Left kidney (tissue), 2 donors: ENCODE measurements around the gene ZNF575. TPM values are rescaled to one million over a fixed set of nuclear protein-coding genes. Genes with fewer than 3 reads are reported as not detected.
"Not testable (repeated sequence)": the region's sequence is repeated elsewhere in the genome, so short reads cannot be mapped to it uniquely, and the experiment has no call there.

ENCODE experiments used
- DNase-seq: peaks from one replicate; pipeline ENCODE4 v3.0.0-alpha.2; 2013
- polyA plus RNA-seq: library from polyadenylated mRNA; unstranded; fragments of 120-200 nt; gene quantifications from one replicate; pipeline ENCODE4 v1.2.1, GENCODE V29; 2013; ENCODE audit not compliant: insufficient read length

Gene ZNF575
- polyA plus RNA-seq, 1 donor = 1.6 TPM

DNA sequence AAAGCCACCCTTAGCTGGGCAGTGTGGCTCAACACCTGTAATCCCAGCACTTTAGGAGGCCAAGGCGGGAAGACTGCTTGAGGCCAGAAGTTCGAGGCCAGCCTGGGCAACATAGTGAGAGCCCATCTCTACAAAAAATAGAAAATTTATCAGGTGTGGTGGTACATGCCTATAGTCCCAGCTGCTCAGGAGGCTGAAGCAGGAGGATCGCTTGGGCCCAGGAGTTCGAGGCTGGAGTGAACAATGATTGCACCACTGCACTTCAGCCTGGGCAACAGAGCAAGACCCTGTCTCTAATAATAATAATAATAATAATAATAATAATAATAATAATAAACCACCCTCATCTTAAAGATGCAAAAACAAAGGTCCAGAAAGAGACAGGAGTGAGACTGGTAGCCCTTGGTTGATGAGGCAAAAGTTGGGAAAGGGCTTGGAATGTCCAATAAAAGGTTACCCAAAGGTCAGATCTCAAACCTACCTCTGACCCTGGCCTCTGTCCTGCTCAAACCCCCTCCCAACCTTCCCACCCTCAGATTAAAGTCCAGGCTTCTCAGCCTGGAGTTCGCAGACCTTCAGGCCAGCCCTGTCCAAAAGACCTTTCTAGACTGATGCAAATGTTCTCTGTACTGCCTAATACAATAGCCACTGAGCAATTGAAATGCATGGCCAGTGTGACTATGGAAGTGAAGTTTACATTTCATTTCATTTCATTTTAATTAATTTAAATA is 9.1 kb downstream of the ZNF575 start:
- DNase-seq = no peak

DNA sequence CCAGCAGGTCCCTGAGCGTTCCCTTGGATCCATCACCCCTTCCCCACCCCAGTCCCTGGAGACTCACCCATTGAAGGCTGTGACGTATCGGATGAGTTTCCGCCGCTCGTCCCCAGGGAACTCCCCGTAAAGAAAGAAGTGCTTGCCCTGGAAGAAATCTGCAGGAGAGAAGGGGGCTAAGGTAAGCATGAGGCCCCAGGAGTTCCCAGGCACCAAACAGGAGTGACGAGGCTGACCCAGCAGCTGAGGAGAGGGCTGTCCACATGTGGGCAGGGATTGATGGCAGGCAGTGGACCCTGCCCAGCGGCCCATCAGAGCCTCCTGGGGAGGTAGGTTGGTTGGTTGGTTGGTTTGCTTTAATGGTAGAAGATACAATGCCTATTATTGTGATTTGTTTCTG is 11.1 kb downstream of the ZNF575 start:
- no peak for DNase-seq

DNA sequence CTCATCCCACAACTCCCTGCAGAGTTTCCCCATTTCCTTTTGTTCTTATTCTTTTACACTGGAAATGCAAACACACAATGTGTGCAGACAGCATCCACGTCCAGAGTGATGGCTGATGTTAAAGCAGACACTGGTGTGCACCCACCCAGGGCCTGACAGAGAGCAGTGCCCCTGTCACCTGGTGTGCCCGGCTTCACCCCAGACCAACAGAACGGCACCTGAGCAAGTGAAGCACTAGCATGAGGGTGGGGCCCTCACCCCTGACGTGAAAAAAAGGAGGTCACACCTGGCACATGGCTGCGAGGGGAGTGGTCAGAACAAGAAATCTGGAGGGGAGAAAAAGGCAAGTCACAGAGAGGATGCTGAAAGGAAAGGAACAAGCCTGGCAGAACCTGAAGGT is 12.3 kb downstream of the ZNF575 start:
- DNase-seq = no peak

DNA sequence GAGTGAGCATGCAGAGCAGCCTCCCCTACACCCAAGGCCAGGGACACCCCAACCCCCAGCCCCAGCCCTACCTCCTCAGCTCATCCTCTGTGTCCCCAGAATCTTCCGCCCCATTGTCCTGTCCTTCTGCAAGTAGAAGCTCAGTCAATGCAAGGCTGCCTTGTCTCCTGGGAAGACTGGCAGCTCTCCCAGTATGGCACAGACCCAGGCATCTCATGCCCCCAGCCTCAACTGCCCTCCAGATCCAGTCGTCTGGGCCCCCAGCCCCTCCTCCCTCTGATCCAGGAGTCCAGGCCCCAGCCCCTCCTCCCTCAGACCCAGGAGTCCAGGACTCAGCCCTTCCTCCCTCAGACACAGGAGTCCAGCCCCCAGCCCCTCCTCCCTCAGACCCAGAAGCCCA is 13.0 kb downstream of the ZNF575 start:
- DNase-seq = no peak

DNA sequence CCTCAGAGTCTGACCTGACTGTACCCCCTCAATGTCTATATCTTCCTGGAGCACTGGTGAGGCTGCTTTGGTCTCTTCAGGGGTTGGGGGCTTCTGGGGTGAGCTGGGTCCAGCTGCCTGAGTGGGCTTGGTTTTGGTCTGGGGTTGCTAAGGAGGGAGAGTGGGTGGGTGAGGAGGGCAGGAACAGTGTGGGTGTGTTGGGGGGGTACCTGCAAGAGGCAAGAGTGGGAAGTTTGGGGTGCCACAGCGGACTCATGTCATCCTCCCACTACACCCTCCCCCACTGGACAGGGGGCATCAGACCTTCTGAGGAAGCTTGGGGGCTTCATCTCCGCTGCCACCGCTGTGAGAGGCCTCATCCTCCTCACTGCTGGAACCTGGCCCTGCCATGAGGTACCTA is 13.6 kb downstream of the ZNF575 start:
- DNase-seq = no peak

DNA sequence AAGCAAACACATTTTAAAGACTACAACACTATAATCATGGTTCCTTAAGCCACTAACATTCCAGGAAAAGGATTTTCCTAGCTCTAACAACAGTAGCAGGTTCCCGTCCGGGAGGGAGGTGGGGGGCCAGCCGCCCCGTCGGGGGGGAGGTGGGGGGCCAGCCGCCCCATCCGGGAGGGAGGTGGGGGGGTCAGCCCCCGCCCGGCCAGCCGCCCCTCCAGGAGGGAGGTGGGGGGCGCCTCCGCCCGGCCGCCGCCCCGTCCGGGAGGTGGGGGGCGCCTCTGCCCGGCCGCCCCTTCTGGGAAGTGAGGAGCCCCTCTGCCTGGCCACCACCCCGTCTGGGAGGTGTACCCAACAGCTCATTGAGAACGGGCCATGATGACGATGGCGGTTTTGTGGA is 14.9 kb downstream of the ZNF575 start:
- DNase-seq = not testable (repeated sequence)

DNA sequence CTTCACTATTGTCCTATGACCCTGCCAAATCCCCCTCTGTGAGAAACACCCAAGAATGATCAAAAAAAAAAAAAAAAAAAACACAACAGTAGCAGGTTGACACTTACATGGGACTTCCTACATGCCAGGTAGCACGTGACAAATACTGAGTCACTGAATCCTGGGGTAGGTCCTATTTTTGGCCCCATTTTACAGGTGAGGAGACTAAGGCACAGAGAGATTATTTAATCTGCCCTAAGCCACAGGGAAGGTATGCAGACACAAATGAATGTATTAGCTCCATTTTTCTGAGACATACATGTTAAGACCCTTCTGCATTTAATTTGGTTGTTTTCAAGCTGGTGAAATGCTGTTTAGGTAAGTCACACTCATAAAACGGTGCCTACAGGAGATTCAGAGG is 15.7 kb downstream of the ZNF575 start:
- DNase-seq = no peak

DNA sequence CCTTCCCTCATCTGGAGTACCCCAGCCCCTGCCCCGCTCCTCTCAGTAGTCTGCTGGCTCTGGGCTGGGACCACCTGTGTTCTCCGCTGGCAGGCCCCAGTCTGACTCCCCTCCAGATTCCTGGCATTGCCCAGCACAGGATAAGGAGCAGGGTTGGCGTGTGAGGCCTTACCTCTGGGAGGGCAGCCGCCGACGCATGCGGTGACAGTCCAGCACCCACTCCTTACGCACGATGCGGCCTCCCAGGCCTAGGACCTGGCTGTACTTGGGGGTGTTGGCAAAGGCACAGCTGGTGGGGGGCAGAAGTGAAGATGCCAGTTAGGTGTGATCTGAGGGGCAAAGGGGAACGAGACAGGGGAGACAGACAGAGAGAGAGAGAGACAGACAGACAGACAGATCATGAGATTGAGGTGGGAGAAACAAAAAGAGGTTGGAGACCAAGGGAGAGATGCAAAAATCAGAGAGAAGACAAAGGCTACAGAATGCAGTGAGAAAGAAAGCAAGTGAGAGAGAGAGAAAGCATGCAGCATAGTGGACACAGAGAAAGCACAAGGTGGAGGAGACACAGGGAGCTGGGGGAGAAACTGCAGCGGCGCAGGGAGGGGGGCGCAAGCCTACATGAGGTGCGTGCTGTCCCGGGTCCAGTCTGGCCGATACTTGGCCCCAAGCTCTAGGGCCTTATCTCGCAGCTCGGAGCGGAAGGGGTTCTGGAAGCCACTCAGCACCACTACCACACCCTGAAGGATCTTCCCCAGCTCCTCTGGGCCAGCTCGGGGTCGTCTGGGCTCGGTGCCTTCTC is 18.6 kb downstream of the ZNF575 start:
- no peak for DNase-seq

DNA sequence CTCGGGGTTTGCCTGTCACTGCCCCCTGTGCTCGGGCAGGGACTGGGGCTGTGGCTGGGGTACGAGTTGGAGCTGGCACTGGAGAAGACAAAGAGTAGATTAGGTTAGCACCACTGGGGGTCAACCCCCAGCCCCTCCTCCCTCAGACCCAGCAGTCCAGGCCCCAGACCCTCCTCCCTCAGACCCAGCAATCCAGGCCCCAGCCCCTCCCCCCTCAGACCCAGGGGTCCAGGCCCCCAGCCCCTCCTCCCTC is 19.1 kb downstream of the ZNF575 start:
- DNase-seq = no peak

DNA sequence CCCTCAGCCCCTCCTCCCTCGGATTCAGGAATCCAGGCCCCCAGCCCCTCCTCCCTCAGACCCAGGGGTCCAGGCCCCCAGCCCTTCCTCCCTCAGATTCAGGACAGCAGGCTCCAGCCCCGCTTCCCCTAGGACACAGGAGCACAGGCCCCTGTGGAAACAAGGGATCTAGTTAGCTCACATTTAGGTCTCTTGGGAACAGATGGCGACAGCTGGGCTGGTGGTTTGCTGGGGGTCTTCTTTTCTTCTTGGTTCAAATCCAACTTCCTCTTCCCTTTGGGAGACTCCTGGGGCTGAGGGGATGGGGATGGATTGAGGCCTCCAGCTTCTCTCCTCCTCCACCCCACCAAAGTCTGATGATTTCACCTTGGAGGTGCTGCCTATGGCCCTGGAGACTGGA is 19.6 kb downstream of the ZNF575 start:
- no peak for DNase-seq

DNA sequence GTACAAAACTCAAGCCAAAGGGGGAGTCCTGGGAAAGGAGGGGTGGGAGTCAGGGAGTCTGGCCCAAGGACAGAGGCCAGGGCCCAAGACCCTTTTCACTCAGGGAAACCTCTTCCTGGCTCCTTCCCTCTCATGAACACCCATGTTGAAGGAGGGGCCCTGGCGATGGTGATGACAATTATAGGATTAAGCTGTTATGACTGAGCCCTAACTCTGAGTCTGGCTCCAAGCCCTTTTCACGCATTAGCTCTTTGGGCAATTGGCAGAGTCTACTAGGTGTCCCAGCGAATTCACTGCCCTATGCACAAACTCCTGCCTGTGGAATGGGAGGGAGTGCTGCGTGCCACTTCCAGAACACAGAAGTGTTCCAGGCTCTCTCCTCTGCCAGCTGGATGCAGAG is 20.7 kb downstream of the ZNF575 start:
- DNase-seq = no peak

DNA sequence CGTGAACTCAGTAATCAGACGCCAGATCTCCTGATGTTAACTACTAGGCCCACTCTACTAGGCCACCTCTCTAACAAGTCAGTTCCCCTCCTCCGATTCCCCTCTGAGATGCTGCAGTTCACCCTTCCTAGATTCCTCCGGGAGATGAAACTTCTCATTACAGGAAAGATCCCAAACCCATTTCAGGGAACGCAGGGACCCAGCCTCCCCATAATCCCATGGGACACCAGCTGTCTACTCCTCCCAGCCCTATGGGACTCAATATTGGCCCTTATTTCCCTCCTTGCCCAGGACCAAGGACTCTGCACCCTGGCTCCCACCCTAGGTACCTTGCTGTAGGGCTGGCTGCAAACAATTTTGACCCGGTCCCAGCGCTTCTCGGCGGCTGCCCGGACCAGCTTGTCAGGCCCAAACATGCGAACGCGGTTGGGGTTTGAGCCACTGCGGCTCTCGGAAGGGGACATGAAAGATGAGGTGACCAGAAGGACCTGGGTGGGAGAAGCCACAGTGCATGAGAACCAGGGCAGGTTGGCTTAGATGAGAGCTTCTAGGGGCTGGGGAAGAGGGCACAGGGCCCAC is 21.4 kb downstream of the ZNF575 start:
- no peak for DNase-seq

DNA sequence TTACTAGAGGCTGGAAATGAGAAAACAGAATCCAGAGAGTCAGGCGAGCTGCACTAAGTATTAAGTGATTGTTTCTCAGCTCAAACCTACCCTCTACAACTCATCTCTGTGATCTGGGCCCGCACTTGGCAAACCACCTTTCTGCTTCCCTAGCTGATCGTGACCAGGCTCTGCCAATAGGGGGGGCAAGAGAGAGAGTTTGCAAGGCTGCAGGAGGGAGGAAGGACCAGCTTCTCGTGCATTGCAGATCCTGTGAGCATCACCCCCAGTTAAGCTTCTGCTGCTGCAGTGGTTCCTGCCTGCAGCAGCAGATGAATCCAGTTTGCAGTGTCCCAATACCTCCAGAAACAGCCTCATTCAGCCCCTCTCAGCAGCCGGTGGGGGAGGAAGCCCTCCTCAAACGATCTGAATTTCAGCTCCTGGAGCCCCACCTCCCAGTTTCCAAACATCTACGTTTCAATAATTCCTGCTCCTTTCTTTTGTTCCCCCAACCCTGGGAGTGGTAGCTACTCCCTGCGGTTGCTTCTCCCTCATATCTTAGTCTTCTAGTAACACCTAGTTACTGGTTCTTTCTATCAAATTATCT is 22.3 kb downstream of the ZNF575 start:
- DNase-seq = peak; percentile 64

DNA sequence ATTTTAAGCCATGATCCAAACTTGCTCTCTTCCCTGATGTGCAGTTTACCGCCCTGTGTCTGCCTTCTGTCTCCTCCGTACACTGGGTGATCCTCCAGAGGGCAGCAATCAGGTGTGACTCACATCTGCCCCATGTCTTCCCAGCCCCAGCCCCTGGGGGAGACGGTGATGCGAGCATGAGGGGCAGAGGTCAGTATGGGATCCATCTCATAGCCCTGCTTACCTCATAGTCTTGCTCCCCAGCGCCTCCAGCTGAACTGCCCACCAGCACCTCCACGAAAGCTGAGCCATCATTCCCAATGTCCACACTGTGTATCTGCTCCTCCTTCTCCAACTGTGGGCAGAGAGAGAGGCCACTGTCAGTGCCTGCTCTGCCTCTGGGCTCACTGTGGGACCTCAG is 27.7 kb downstream of the ZNF575 start:
- DNase-seq = no peak

DNA sequence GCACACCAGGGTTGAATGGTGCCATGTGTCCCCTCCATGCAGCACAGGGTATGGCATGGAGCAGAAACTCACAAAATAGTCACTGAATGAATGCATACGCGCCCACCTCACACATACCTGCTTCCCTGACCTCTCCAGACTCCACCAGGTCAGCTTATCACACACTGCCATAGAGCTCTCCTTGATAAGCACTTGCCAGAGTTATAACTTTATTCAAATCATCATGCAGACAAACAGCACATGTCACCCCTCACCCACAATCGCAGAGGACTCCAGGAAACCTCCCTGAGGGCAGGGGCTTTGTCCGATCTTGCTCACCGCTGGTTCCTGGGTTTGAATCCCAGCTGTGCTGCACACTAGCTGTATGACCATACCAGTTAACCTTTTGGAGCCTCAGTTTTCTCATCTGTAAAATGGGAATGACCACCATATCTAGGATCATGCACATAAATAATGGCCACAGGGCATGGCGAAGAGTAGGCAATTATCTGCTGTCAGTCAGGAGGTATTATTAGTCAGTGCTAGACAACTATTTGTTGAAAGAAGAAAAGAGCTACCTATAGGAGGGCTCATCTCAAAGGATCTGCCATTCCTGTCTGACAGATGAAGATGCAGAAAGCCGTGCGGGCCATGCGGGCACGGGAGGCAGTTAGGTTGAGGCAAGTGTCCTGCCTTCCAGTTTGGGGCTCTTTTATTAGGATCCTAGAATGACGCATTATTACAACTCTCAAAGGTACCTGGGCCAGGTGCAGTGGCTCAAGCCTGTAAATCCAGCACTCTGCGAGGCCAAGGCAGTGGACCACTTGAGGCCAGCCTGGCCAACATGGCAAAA is 28.4 kb downstream of the ZNF575 start:
- no peak for DNase-seq

DNA sequence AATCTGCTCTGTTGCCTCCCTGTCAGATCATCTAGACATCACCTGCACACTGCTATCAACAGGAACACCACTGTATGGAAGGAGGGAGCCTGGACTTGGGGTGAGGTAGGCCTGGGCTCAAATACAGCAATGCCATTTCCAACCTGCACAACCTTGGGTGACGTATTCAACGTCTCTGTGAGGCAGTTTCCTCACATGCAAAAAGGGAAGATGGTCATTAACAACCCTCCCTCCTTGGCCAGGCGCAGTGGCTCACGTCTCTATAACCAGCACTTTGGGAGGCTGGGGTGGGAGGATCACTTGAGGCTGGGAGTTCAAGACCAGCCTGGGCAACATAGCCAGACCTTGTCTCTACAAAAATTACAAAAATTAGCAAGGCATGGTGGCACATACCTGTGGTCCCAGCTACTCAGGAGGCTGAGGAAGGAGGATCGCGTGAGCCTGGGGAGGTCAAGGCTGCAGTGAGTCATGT is 29.3 kb downstream of the ZNF575 start:
- DNase-seq = no peak

DNA sequence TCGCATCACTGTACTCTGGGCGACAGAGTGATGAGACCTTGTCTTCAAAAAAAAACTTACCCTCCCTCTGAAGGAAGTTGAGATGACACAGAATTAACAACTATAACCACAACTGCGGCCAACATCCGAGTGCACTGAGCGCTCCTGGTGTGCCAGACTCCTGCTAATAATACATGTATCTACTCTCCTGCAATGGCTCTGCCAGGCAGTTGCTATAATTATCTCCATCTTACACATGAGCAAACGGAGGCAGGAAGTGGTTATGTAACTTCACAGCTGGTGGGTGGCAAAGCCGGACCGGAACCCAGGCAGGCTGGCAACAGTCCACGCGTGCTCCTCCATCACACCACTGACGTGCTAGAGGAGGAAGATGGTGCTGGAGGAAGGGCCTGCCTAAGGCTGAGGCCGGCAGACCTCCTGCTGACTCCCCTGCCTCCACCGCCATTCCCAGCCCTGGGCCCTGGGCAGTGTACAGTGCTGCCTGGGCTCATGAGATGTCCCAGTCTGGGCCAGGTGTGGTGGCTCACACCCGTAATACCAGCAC is 29.8 kb downstream of the ZNF575 start:
- DNase-seq = no peak

DNA sequence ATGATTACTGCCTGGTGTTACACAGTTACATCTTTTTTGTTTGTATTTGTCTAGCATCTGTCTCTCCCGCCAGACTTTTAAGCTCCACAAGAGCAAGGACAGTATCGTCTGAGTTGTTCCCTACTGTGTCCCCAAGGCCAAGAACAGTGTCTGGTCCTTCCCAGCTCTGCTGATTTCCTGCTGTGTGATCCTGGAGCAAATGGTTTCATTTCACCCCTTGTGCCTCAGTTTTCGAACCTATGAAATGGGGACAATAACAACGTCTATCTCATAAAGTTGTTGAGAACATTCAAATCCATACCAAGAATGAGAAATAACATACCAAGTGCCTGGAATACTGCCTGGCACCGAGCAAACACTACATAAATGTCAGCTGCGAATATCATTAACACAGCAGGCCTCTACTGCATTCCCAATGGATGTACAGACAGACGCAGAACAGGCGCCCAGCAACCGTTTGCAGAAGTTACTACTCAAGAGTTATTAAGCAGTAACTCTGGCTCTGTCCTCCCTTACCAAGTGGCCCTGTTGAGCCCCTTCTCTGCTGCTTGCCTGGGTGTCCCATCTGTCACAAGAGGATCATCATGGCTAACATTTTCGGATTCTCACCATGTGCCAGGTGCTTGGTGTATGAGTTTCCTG is 30.9 kb downstream of the ZNF575 start:
- DNase-seq = no peak

DNA sequence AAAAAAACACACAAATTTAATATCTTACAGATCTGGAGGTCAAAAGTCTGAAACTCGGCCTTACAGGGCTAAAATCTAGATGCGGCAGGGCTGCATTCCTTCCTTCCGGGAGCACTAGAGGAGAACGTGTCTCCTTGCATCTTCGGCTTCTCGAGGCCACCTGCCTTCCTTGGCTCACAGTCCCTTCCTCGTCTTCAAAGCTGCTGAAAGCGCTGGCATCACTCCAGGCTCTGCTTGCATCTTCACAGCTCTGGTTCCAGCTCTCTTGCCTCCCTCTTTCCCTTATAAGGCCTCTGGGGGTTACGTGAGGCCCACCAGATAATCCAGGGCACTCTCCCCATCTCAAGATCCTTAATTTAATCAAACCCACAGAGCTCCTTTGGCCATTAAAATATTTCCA is 31.8 kb downstream of the ZNF575 start:
- DNase-seq = no peak

DNA sequence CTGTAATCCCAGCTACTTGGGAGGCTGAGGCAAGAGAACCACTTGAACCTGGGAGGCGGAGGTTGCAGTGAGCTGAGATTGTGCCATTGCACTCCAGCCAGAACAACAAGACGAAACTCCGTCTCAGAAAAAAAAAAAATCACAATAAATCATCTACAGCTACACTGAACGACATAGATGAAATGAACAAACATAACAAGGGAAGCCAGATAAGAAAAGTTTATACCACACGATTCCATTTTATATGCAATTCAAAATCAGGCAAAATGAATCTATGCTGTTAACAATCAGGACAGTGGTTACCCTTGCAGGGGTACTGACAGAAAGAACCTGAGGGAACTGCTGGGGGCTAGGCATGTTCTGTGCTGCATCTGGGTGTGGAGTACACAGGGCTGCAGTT is 36.7 kb downstream of the ZNF575 start:
- no peak for DNase-seq

DNA sequence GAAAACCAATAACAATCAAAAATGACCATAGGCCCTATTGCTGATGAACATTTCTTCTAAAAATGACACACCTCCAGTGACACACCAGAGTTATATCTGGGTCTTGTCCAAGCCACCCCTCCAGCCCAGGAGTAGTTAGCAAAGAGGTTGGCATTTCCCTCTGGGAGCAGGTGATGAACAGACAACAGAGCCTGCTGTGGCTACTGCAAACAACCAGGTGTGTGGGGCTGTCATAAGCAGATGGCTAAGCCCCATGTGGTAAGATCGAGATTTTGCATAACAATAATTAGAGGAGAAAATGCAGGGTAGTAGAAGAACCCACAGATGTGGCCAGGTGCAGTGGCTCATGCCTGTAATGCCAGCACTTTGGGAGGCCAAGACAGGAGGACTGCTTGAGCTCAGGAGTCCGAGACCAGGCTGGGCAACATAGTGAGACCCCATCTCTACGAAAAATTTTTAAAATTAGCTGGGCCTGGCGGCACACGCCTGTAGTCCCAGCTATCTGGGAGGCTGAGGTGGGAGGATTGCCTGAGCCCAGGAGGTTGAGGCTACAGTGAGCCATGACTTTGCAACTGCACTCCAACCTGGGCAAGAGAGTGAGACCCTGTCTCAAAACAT is 37.3 kb downstream of the ZNF575 start:
- DNase-seq = no peak
